ENCODE measurements around the gene PLXDC1.

The PLXDC1 gene

DNA sequence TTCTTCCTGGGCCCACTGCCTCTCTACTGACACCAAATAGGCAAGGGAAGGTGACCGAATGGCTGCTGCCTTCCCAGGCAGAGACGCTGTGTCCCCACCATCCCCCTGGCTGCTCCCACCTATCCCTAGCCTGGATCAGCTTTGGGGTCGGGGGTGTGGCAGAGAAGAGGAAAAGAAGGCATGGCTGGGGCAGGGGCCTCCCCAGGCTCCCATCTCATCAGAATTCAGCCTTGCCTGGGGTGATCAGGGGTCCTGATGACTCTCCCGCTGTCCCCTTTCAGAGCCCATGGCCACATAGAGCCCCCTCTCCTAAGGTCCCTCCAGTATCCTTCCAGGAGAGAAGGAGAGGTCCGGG is 665 bp downstream of the PLXDC1 start:
- Histone ChIP-seq H3K27ac (ENCODE audit: low read length) (no peak overlapping the region), H3K27me3 (ENCODE audit: low read depth, low read length) (peaks cover 7% of the 10 kb centered on the region), H3K9me3 (ENCODE audit: control insufficient read depth in 1 of 2, low read length in 2 of 2) (no peaks in the 10 kb centered on the region), H3K4me1 (ENCODE audit: control insufficient read depth in 1 of 2, insufficient read depth in 2 of 2, low read length in 2 of 2) (peaks cover 0 to 26% of the 10 kb centered on the region in 2 donors), H3K4me3 (ENCODE audit: low read depth in 1 of 2, low read length in 2 of 2) (peak overlapping the region in 1 of 2 donors; percentile 56), H3K36me3 (ENCODE audit: control insufficient read depth in 1 of 2, insufficient read depth in 2 of 2, low read length in 2 of 2) (no peaks in the 10 kb centered on the region)

DNA sequence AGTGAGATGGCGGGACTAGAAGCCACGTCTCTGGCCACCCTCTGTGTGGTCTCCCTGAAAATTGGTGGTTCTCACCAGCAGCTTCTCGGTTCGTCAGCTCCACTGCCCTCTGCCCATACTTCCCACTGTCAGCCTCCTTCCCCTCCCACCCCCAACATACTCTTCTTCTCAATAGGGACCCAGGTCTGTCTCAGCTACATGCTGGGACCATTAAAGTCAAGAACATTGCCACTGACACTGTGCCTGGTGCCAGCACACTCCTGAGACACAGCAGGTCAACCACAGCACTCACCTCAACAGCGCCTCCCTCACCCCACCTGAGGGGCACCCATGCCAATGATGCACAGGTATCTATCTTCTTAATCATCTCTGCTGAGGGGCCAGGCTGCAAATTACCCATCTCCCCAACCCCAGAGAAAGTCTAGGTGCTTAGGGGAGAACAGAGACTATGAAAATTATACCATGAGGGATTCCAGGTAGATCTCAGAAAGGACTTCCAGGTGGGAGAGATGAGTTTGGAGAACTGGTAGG is 1.3 kb downstream of the PLXDC1 start:
- H3K27ac ChIP-seq (ENCODE audit: low read length), result no peak overlapping the region
- H3K27me3 ChIP-seq (ENCODE audit: low read depth, low read length), result peaks cover 7% of the 10 kb centered on the region
- H3K9me3 ChIP-seq (ENCODE audit: control insufficient read depth in 1 of 2, low read length in 2 of 2), result no peaks in the 10 kb centered on the region
- no peak overlapping the region for H3K4me3 ChIP-seq (ENCODE audit: low read depth in 1 of 2, low read length in 2 of 2)
- peaks cover under 1 to 26% of the 10 kb centered on the region in 2 donors for H3K4me1 ChIP-seq (ENCODE audit: control insufficient read depth in 1 of 2, insufficient read depth in 2 of 2, low read length in 2 of 2)
- no peaks in the 10 kb centered on the region for H3K36me3 ChIP-seq (ENCODE audit: control insufficient read depth in 1 of 2, insufficient read depth in 2 of 2, low read length in 2 of 2)

DNA sequence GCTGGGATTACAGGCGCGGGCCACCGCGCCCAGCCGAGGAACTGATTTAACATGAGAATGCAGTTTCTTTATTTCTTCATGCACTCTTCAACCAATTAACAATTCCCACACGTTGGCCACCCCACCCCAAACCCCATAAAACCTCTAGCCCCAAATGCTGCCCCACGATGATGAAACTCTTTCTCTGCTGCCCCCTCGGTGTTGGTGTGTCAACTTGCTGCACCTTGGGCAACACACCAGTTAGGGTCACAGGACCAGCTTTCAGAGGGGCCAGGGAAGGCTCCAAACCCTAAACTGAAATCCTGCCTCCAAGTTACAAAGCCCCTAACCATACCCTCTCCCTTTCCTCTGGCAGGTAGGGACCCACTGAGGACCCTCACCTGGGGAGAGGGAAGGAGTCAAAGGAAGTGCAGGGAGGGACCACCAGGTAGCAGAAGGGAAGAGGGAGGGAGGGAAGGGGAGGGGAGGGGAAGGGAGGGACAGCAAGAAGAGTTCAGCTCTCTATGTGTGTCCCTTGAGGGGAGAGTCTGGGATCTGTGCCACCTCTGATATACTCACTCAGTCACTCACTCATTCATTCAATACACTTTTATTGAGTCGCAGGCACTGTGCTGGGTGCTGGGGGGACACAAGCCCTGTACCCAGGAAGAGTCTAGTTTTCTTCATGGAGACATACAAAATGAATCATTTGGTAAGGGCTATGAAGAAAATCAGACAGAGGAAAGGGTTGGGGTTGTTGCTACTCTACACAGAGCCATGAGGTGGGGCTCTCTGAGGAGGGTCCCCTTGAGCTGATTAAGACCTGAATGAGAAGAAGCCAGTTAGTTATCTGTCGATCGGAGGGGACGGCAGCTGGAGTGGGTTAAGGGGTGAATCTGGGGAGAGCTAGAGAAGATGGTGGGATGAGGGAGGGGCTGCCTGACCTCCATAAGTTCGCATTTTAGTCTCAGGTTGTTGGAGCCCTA is 3.9 kb downstream of the PLXDC1 start:
- H3K9me3 ChIP-seq (ENCODE audit: control insufficient read depth in 1 of 2, low read length in 2 of 2), result no peaks in the 10 kb centered on the region
- peaks cover 7% of the 10 kb centered on the region for H3K27me3 ChIP-seq (ENCODE audit: low read depth, low read length)
- no peaks in the 10 kb centered on the region for H3K36me3 ChIP-seq (ENCODE audit: control insufficient read depth in 1 of 2, insufficient read depth in 2 of 2, low read length in 2 of 2)
- no peak overlapping the region for H3K4me3 ChIP-seq (ENCODE audit: low read depth in 1 of 2, low read length in 2 of 2)
- H3K27ac ChIP-seq (ENCODE audit: low read length), result no peak overlapping the region
- H3K4me1 ChIP-seq (ENCODE audit: control insufficient read depth in 1 of 2, insufficient read depth in 2 of 2, low read length in 2 of 2), result peaks cover 7 to 30% of the 10 kb centered on the region in 2 donors

GRCh38 chr17:39146273-39146672 is 5.2 kb downstream of the PLXDC1 start:
- H3K9me3 ChIP-seq (ENCODE audit: control insufficient read depth in 1 of 2, low read length in 2 of 2), result no peaks in the 10 kb centered on the region
- peaks cover 7% of the 10 kb centered on the region for H3K27me3 ChIP-seq (ENCODE audit: low read depth, low read length)
- H3K4me1 ChIP-seq (ENCODE audit: control insufficient read depth in 1 of 2, insufficient read depth in 2 of 2, low read length in 2 of 2), result peaks cover 7 to 21% of the 10 kb centered on the region in 2 donors
- H3K27ac ChIP-seq (ENCODE audit: low read length), result no peak overlapping the region
- no peak overlapping the region for H3K4me3 ChIP-seq (ENCODE audit: low read depth in 1 of 2, low read length in 2 of 2)
- no peaks in the 10 kb centered on the region for H3K36me3 ChIP-seq (ENCODE audit: control insufficient read depth in 1 of 2, insufficient read depth in 2 of 2, low read length in 2 of 2)

DNA sequence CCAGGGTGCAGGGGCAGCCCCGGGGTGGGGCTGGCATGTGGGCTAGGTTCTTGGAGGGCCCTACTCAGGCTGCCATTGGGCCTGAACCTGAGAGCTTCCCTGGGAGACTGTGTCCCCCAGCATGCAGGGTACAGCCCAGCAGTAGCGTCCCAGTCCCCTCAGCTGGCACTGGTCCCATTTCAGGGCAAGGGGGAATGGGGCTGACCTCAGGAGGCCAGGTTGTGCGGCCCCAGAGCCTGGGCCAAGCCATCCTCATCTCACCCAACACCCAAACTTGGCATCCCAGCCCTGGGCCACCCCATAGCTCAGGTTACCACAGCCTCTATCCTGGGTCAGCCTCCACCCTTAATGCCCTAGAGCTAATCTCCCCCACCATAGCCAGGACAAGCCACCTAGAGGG is 6.3 kb downstream of the PLXDC1 start:
- H3K9me3 ChIP-seq (ENCODE audit: control insufficient read depth in 1 of 2, low read length in 2 of 2), result no peaks in the 10 kb centered on the region
- H3K27ac ChIP-seq (ENCODE audit: low read length), result no peak overlapping the region
- H3K36me3 ChIP-seq (ENCODE audit: control insufficient read depth in 1 of 2, insufficient read depth in 2 of 2, low read length in 2 of 2), result no peaks in the 10 kb centered on the region
- H3K4me1 ChIP-seq (ENCODE audit: control insufficient read depth in 1 of 2, insufficient read depth in 2 of 2, low read length in 2 of 2), result peaks cover 7 to 14% of the 10 kb centered on the region in 2 donors
- H3K4me3 ChIP-seq (ENCODE audit: low read depth in 1 of 2, low read length in 2 of 2), result no peak overlapping the region
- no peaks in the 10 kb centered on the region for H3K27me3 ChIP-seq (ENCODE audit: low read depth, low read length)

GRCh38 chr17:39144416-39144840 is 7.0 kb downstream of the PLXDC1 start:
- Histone ChIP-seq H3K27me3 (ENCODE audit: low read depth, low read length) (no peaks in the 10 kb centered on the region), H3K9me3 (ENCODE audit: control insufficient read depth in 1 of 2, low read length in 2 of 2) (no peaks in the 10 kb centered on the region), H3K4me3 (ENCODE audit: low read depth in 1 of 2, low read length in 2 of 2) (no peak overlapping the region), H3K4me1 (ENCODE audit: control insufficient read depth in 1 of 2, insufficient read depth in 2 of 2, low read length in 2 of 2) (peaks cover 7 to 14% of the 10 kb centered on the region in 2 donors), H3K36me3 (ENCODE audit: control insufficient read depth in 1 of 2, insufficient read depth in 2 of 2, low read length in 2 of 2) (no peaks in the 10 kb centered on the region), H3K27ac (ENCODE audit: low read length) (peak overlapping the region; percentile 48)

GRCh38 chr17:39143552-39144093 is 7.8 kb downstream of the PLXDC1 start:
- Histone ChIP-seq H3K36me3 (ENCODE audit: control insufficient read depth in 1 of 2, insufficient read depth in 2 of 2, low read length in 2 of 2) (no peaks in the 10 kb centered on the region), H3K9me3 (ENCODE audit: control insufficient read depth in 1 of 2, low read length in 2 of 2) (no peaks in the 10 kb centered on the region), H3K4me1 (ENCODE audit: control insufficient read depth in 1 of 2, insufficient read depth in 2 of 2, low read length in 2 of 2) (peaks cover 7 to 14% of the 10 kb centered on the region in 2 donors), H3K27me3 (ENCODE audit: low read depth, low read length) (no peaks in the 10 kb centered on the region), H3K27ac (ENCODE audit: low read length) (no peak overlapping the region), H3K4me3 (ENCODE audit: low read depth in 1 of 2, low read length in 2 of 2) (no peak overlapping the region)

DNA sequence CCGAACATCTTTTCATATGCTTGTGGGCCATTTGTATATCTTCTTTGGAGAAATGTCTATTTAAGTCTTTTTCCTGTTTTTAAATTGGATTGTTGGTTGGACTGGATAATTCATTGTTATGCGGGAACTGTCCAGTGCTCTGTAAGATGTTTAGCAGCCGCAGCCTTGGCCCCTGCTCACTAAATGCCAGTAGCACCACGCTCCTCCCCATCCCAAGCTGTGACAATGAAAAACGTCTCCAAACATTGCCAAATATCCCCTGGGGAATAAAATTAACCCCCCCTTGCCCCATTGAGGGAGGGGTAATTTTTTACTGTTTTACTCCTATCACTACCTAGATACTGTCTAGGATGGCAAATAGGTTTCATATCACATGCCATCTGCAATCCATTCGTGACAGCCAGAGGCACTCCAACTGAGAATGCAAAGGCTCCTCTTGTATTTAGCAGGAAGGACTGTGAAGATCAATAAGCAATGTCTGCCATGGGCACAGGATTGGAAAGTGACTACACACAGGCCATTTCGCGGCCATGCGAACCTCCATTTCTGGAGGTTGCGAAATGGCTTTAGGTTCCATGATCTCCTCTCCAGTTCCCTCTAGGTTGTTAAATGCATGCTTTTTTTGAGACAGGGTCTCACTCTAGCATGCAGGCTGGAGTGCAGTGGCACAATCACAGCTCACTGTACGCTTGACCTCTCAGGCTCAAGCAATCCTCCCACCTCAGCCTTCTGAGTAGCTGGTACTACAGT is 9.3 kb downstream of the PLXDC1 start:
- Histone ChIP-seq H3K36me3 (ENCODE audit: control insufficient read depth in 1 of 2, insufficient read depth in 2 of 2, low read length in 2 of 2) (no peaks in the 10 kb centered on the region), H3K4me3 (ENCODE audit: low read depth in 1 of 2, low read length in 2 of 2) (no peak overlapping the region), H3K27ac (ENCODE audit: low read length) (no peak overlapping the region), H3K4me1 (ENCODE audit: control insufficient read depth in 1 of 2, insufficient read depth in 2 of 2, low read length in 2 of 2) (peaks cover 7 to 14% of the 10 kb centered on the region in 2 donors), H3K9me3 (ENCODE audit: control insufficient read depth in 1 of 2, low read length in 2 of 2) (no peaks in the 10 kb centered on the region), H3K27me3 (ENCODE audit: low read depth, low read length) (no peaks in the 10 kb centered on the region)

DNA sequence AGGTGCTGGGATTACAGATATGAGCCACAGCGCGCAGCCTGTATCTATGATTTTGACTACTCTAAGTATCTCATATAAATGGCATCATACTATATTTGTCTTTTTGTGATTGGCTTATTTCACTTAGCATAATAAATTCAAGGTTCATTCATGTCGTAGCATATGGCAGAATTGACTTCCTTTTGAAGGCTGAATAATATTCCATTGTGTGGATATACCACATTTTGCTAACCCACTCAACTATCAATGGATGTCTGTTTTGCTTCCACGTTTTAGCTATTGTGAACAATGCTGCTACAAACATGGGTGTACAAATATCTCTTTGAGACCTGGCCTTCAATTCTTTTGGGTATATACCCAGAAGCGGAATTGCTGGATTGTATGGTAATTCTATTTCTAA is 10.1 kb downstream of the PLXDC1 start:
- peaks cover 7 to 14% of the 10 kb centered on the region in 2 donors for H3K4me1 ChIP-seq (ENCODE audit: control insufficient read depth in 1 of 2, insufficient read depth in 2 of 2, low read length in 2 of 2)
- no peak overlapping the region for H3K27ac ChIP-seq (ENCODE audit: low read length)
- no peaks in the 10 kb centered on the region for H3K9me3 ChIP-seq (ENCODE audit: control insufficient read depth in 1 of 2, low read length in 2 of 2)
- no peaks in the 10 kb centered on the region for H3K36me3 ChIP-seq (ENCODE audit: control insufficient read depth in 1 of 2, insufficient read depth in 2 of 2, low read length in 2 of 2)
- no peaks in the 10 kb centered on the region for H3K27me3 ChIP-seq (ENCODE audit: low read depth, low read length)
- H3K4me3 ChIP-seq (ENCODE audit: low read depth in 1 of 2, low read length in 2 of 2), result no peak overlapping the region

DNA sequence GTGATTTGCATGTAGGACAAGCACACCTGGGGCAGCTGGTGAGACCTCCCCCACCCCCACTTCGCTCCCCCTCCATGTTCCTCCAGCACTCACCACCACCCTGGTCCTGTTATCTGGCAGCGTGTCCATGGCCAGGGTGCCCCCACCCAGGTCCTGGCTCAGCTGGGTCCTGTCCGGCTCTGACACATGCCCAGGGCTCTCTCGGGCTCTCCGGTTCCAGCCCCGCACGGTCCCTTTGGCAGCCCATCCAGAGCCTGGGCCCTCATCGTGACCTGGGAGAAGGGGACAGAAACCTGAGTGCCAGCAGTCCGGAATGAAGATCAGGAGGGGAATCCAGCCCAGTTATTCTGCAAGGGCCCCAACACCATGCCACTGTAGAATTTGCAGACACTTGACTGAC is 11.9 kb downstream of the PLXDC1 start:
- no peaks in the 10 kb centered on the region for H3K27me3 ChIP-seq (ENCODE audit: low read depth, low read length)
- no peaks in the 10 kb centered on the region for H3K36me3 ChIP-seq (ENCODE audit: control insufficient read depth in 1 of 2, insufficient read depth in 2 of 2, low read length in 2 of 2)
- H3K27ac ChIP-seq (ENCODE audit: low read length), result no peak overlapping the region
- H3K9me3 ChIP-seq (ENCODE audit: control insufficient read depth in 1 of 2, low read length in 2 of 2), result no peaks in the 10 kb centered on the region
- peaks cover 1 to 12% of the 10 kb centered on the region in 2 donors for H3K4me1 ChIP-seq (ENCODE audit: control insufficient read depth in 1 of 2, insufficient read depth in 2 of 2, low read length in 2 of 2)
- no peak overlapping the region for H3K4me3 ChIP-seq (ENCODE audit: low read depth in 1 of 2, low read length in 2 of 2)

DNA sequence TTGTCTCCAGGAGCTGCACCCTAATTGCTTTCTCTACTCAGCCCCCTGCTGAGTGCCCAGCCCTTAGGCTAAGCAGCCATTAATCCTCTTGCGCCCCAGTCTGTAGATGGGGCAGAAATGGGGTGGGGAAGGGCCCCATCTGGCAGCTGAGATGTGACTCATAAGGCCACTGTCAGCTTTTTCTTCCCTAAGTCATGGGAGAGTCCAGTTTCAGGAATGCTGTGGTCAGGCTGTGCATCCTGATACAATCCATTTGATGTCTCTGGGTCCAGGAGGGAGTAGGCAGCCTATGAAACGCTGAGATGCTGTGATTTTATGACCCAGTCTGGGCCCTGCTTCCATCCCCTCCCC is 12.3 kb downstream of the PLXDC1 start:
- peaks cover 0 to 8% of the 10 kb centered on the region in 2 donors for H3K4me1 ChIP-seq (ENCODE audit: control insufficient read depth in 1 of 2, insufficient read depth in 2 of 2, low read length in 2 of 2)
- H3K27me3 ChIP-seq (ENCODE audit: low read depth, low read length), result no peaks in the 10 kb centered on the region
- H3K27ac ChIP-seq (ENCODE audit: low read length), result no peak overlapping the region
- H3K36me3 ChIP-seq (ENCODE audit: control insufficient read depth in 1 of 2, insufficient read depth in 2 of 2, low read length in 2 of 2), result no peaks in the 10 kb centered on the region
- no peak overlapping the region for H3K4me3 ChIP-seq (ENCODE audit: low read depth in 1 of 2, low read length in 2 of 2)
- H3K9me3 ChIP-seq (ENCODE audit: control insufficient read depth in 1 of 2, low read length in 2 of 2), result no peaks in the 10 kb centered on the region

Measured in muscle layer of duodenum (tissue), 2 donors.